ENCODE measurements around the gene WNT16. TPM values are rescaled to one million over a fixed set of nuclear protein-coding genes. Genes with fewer than 3 reads are reported as not detected.

The WNT16 gene
- total and polyA plus RNA-seq, 2 experiments from 2014 or later = 0.45 to 0.73 TPM

GRCh38 chr7:121303422-121304101 is 25.2 kb upstream of the WNT16 start:
- DNase-seq (ENCODE audit: low spot score) (peak; percentile 35), ATAC-seq (peak; percentile 92)
- Mint-ChIP-seq H3K4me3 (no peak overlapping the region), H3K36me3 (ENCODE audit: low read depth) (no peaks in the 10 kb centered on the region), H3K4me1 (peaks cover 16% of the 10 kb centered on the region; the same call in 2 of the 3 replicates), H3K27ac (no peak overlapping the region), H3K9me3 (no peaks in the 10 kb centered on the region), H3K27me3 (ENCODE audit: insufficient read depth, low read depth, poor library complexity) (no peaks in the 10 kb centered on the region)
- H3K27me3 ChIP-seq (ENCODE audit: insufficient read depth) = no peaks in the 10 kb centered on the region
- H3K4me2 ChIP-seq = no peak overlapping the region
- H2AFZ ChIP-seq = no peak overlapping the region
- H3K4me3 ChIP-seq = no peak overlapping the region
- H3K79me2 ChIP-seq (replicated peaks; ENCODE audit: insufficient read depth) = no peaks in the 10 kb centered on the region
- H3K27ac ChIP-seq (ENCODE audit: low read depth) = no peak overlapping the region
- no peaks in the 10 kb centered on the region for H3K9me2 ChIP-seq (ENCODE audit: insufficient read depth)
- H4K20me1 ChIP-seq (replicated peaks; ENCODE audit: insufficient read depth) = no peaks in the 10 kb centered on the region
- TF ChIP-seq POLR2AphosphoS5 (IDR thresholded peaks at IDR 0.05; ENCODE audit: low read depth) (no peak), NANOG (IDR thresholded peaks at IDR 0.05; ENCODE audit: borderline replicate concordance) (no peak)
- TF ChIP-seq, protein P1, sequence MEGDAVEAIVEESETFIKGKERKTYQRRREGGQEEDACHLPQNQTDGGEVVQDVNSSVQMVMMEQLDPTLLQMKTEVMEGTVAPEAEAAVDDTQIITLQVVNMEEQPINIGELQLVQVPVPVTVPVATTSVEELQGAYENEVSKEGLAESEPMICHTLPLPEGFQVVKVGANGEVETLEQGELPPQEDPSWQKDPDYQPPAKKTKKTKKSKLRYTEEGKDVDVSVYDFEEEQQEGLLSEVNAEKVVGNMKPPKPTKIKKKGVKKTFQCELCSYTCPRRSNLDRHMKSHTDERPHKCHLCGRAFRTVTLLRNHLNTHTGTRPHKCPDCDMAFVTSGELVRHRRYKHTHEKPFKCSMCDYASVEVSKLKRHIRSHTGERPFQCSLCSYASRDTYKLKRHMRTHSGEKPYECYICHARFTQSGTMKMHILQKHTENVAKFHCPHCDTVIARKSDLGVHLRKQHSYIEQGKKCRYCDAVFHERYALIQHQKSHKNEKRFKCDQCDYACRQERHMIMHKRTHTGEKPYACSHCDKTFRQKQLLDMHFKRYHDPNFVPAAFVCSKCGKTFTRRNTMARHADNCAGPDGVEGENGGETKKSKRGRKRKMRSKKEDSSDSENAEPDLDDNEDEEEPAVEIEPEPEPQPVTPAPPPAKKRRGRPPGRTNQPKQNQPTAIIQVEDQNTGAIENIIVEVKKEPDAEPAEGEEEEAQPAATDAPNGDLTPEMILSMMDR (conservative IDR thresholded peaks at IDR 0.05; ENCODE audit: low read depth in 2 of 2) = peak in 1 of 2 experiments; percentile 68; a peak in 3 of 4 replicates
- no peaks in the 10 kb centered on the region for H3K36me3 ChIP-seq (ENCODE audit: insufficient read depth)
- H3K4me1 ChIP-seq (ENCODE audit: insufficient read depth) = peaks cover 4% of the 10 kb centered on the region; the same call in 1 of the 2 replicates
- no peaks in the 10 kb centered on the region for H3F3A ChIP-seq (replicated peaks; ENCODE audit: low read depth)

DNA sequence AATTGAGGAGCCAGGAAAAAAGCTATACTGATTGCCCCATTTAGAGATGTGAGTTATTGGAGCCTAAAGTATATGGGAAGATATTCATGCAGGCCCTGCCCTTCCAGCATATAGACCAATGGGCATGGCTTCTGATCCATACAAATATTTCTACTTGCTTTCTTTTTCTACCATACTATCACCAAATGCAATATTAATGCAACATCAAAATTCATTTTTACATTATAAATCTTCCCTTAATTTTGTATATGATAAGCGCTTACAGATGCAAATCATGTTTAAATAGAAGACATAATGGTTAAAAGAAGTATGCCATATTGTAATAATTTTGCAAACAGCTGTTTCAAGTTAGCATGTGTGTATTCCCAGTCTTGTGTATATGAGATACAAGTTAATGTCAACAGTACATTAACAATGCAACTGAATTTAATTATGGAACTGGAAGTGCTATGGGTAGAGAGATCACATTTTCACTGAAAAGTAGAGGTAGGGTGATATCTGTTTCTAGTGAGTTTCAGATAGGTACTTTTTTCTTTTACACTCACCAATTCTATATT is 24.6 kb upstream of the WNT16 start:
- TF ChIP-seq POLR2AphosphoS5 (IDR thresholded peaks at IDR 0.05; ENCODE audit: low read depth) (no peak), REST (IDR thresholded peaks at IDR 0.05; ENCODE audit: unreplicated experiment) (no peak)
- DNase-seq (ENCODE audit: low spot score) = no peak
- Histone ChIP-seq H4K20me1 (replicated peaks; ENCODE audit: insufficient read depth) (no peaks in the 10 kb centered on the region), H3K4me3 (no peak overlapping the region), H3K27ac (ENCODE audit: low read depth) (no peak overlapping the region), H3F3A (replicated peaks; ENCODE audit: low read depth) (no peaks in the 10 kb centered on the region), H3K4me1 (ENCODE audit: insufficient read depth) (peaks cover 4% of the 10 kb centered on the region; the same call in 1 of the 2 replicates), H3K9me2 (ENCODE audit: insufficient read depth) (0 out of 2 replicates have a peak, but pooled peaks cover 4% of the 10 kb centered on the region), H3K36me3 (ENCODE audit: insufficient read depth) (no peaks in the 10 kb centered on the region), H3K79me2 (replicated peaks; ENCODE audit: insufficient read depth) (no peaks in the 10 kb centered on the region), H3K27me3 (ENCODE audit: insufficient read depth) (no peaks in the 10 kb centered on the region), H3K4me2 (no peak overlapping the region), H2AFZ (no peak overlapping the region)
- Mint-ChIP-seq H3K9me3 (no peaks in the 10 kb centered on the region), H3K27me3 (ENCODE audit: insufficient read depth, low read depth, poor library complexity) (no peaks in the 10 kb centered on the region), H3K4me1 (peaks cover 16% of the 10 kb centered on the region; the same call in 2 of the 3 replicates), H3K36me3 (ENCODE audit: low read depth) (no peaks in the 10 kb centered on the region), H3K4me3 (no peak overlapping the region), H3K27ac (no peak overlapping the region)
- ATAC-seq = no peak
